ENCODE results near the gene SLC2A4. TPM values are rescaled to one million over a fixed set of nuclear protein-coding genes. Genes with fewer than 3 reads are reported as not detected.

The SLC2A4 gene
- total RNA-seq, result not detected in 2 replicates

DNA sequence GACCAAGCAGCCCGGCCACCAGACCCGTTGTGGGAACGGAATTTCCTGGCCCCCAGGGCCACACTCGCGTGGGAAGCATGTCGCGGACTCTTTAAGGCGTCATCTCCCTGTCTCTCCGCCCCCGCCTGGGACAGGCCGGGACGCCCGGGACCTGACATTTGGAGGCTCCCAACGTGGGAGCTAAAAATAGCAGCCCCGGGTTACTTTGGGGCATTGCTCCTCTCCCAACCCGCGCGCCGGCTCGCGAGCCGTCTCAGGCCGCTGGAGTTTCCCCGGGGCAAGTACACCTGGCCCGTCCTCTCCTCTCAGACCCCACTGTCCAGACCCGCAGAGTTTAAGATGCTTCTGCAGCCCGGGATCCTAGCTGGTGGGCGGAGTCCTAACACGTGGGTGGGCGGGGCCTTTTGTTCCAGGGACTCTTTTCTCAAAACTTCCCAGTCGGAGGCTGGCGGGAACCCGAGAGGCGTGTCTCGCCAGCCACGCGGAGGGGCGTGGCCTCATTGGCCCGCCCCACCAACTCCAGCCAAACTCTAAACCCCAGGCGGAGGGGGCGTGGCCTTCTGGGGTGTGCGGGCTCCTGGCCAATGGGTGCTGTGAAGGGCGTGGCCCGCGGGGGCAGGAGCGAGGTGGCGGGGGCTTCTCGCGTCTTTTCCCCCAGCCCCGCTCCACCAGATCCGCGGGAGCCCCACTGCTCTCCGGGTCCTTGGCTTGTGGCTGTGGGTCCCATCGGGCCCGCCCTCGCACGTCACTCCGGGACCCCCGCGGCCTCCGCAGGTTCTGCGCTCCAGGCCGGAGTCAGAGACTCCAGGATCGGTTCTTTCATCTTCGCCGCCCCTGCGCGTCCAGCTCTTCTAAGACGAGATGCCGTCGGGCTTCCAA is at the start of gene SLC2A4:
Gene SLC2A4, plus strand, starts transcription at position 645 of the 879 bp plus-strand sequence. Its CDS starts 217 bp downstream, at position 862.
- ATAC-seq (ENCODE audit: low read depth) (peak; percentile 82), DNase-seq (peak; percentile 79)
- ChIA-PET POLR2A (interaction anchor here (0.5 to 2.2 kb wide), 16 partner anchors 15 to 303 kb away, joined by 3 to 14 read pairs (median 5); partner anchors contain the start of genes ACAP1, GPS2, NEURL4 and PHF23), CTCF (interaction anchor here (0.8 to 4.5 kb wide), 7 partner anchors 11 to 236 kb away, joined by 3 to 38 read pairs (median 3); partner anchors contain the start of gene ACAP1)
- intact Hi-C loops (cut with micrococcal nuclease), result loop anchor here (1.0 to 5.0 kb wide), 5 partner anchors 26 to 234 kb away; partner anchors contain the start of genes EIF5A, NEURL4 and POLR2A
- Mint-ChIP-seq H3K36me3 (ENCODE audit: low read depth) (no peaks in the 10 kb centered on the region), H3K27ac (peak within 1 kb of the TSS; percentile 77), H3K4me3 (peak within 1 kb of the TSS; percentile 82), H3K27me3 (peaks cover 17% of the 10 kb centered on the region), H3K9me3 (no peaks in the 10 kb centered on the region), H3K4me1 (peaks cover 14% of the 10 kb centered on the region)
- TF ChIP-seq, protein P1, sequence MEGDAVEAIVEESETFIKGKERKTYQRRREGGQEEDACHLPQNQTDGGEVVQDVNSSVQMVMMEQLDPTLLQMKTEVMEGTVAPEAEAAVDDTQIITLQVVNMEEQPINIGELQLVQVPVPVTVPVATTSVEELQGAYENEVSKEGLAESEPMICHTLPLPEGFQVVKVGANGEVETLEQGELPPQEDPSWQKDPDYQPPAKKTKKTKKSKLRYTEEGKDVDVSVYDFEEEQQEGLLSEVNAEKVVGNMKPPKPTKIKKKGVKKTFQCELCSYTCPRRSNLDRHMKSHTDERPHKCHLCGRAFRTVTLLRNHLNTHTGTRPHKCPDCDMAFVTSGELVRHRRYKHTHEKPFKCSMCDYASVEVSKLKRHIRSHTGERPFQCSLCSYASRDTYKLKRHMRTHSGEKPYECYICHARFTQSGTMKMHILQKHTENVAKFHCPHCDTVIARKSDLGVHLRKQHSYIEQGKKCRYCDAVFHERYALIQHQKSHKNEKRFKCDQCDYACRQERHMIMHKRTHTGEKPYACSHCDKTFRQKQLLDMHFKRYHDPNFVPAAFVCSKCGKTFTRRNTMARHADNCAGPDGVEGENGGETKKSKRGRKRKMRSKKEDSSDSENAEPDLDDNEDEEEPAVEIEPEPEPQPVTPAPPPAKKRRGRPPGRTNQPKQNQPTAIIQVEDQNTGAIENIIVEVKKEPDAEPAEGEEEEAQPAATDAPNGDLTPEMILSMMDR (IDR thresholded peaks at IDR 0.05), result no peak

DNA sequence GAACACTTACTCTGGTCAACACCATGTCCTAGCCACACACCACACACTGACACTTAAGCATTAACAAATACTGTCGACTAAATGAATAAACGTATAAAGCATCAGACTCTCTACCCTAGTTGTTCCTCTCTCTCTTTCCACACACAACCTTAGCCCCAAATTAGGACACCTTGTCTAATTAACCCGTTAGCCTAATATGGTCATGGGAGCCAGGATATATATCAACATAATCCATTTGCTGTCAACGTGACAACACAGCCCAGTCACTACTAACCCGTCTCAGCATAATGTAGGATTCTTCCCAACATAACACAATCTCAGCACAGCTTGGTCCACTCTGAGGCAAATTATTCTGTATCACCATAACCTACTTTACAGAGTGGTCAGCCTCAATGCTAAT is 49.4 kb upstream of the SLC2A4 start:
- Mint-ChIP-seq H3K36me3 (ENCODE audit: low read depth) (peaks cover 66% of the 10 kb centered on the region), H3K27me3 (no peaks in the 10 kb centered on the region), H3K27ac (no peak overlapping the region), H3K9me3 (no peaks in the 10 kb centered on the region), H3K4me3 (peak overlapping the region; percentile 29), H3K4me1 (peaks cover 46% of the 10 kb centered on the region)
- TF ChIP-seq, protein P1 (IDR thresholded peaks at IDR 0.05), result no peak
- intact Hi-C loops (cut with micrococcal nuclease), result no loop called here
- ChIA-PET CTCF (interaction anchor here (1.0 kb wide), 1 partner anchor 11 kb away, joined by 3 read pairs; no protein-coding TSS in a partner anchor), POLR2A (interaction anchor here (0.7 to 15.0 kb wide), 2 partner anchors 10 to 32 kb away, joined by 5 to 245 read pairs; partner anchors contain the start of genes ACADVL and DLG4)
- DNase-seq (no peak), ATAC-seq (ENCODE audit: low read depth) (no peak)

DNA sequence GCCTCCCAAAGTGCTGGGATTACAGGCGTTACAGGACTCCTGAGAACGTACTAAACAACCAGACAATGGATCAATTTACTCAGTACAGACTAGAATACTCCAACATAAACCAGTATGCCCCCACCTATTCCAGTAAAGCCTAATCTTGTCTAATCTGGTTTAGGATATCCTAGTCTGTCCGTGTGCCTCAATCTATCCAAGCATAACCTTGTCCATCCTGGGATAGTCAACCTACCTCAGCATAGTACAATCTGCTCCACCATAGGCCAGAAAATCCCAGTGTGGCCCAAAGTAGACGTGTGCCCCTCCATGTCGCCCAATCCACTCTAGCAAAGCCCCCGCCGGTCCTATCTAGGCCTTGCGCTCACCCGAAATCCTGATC is 47.8 kb upstream of the SLC2A4 start:
- ChIA-PET CTCF (interaction anchor here (1.1 kb wide), 1 partner anchor 13 kb away, joined by 4 read pairs; no protein-coding TSS in a partner anchor), POLR2A (interaction anchor here (0.5 to 15.0 kb wide), 11 partner anchors 10 to 1090 kb away, joined by 3 to 245 read pairs (median 6); partner anchors contain the start of genes ACADVL, ACAP1, CTDNEP1 and DLG4)
- DNase-seq (no peak), ATAC-seq (ENCODE audit: low read depth) (no peak)
- intact Hi-C loops (cut with micrococcal nuclease), result loop anchor here (1.0 kb wide), 3 partner anchors 13 to 28 kb away; no protein-coding TSS in a partner anchor
- H3K4me3 Mint-ChIP-seq, result peak overlapping the region; percentile 86
- peaks cover 50% of the 10 kb centered on the region for H3K4me1 Mint-ChIP-seq
- no peaks in the 10 kb centered on the region for H3K9me3 Mint-ChIP-seq
- H3K27ac Mint-ChIP-seq, result peak overlapping the region; percentile 88
- no peaks in the 10 kb centered on the region for H3K27me3 Mint-ChIP-seq
- TF ChIP-seq, protein P1 (IDR thresholded peaks at IDR 0.05), result no peak
- H3K36me3 Mint-ChIP-seq (ENCODE audit: low read depth), result peaks cover 56% of the 10 kb centered on the region

DNA sequence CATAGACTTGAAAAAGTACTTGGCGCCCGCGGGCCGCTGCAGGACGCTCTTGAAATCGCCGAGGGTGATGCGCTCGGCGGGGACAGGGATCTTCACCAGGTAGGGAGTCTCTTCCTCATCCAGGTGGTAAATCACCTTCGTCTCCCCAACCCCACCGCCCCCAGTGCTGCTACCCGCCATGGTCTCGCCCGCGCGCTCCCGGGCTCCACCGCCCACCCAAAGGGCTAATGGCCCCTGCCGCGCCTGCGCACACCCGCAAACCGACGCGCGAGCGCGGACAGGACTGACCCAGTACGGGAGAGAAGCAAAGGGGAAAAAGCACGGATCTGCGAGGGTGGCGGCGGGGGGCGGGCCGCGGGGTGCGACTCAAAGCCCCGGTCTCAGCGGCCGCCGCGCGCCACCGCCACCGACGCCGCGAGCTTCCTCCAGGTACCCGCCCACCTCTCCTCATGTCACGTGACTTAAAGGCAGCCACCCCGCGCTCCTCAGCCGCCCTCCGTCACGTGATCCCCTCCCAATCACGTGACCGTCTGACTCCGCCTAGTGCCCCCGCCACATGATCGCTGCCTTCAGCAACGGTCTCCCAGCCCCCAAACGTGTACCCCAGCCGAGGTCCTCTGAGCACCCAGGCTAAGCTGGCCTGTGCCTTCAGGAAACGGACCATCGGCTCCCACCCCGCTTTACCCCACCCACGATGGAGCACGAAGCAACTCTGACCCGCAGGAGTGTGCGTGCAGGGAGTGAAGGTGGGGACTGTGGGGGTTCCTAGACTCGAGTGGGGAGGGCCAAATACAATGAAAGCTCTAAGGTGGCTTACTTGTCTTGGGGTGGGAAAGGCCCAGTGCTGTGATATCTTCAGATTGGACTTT is 47.2 kb upstream of the SLC2A4 start, which contains the start of gene DVL2:
Gene DVL2, minus strand, starts transcription at position 435 of the 869 bp plus-strand sequence. Its CDS starts 255 bp downstream, at position 180.
- DNase-seq, result peak; percentile 93
- no peaks in the 10 kb centered on the region for H3K9me3 Mint-ChIP-seq
- H3K4me1 Mint-ChIP-seq, result peaks cover 51% of the 10 kb centered on the region
- H3K4me3 Mint-ChIP-seq, result peak within 1 kb of the TSS; percentile 86
- H3K27me3 Mint-ChIP-seq, result no peaks in the 10 kb centered on the region
- intact Hi-C loops (cut with micrococcal nuclease), result loop anchor here (1.0 kb wide), 3 partner anchors 14 to 29 kb away; no protein-coding TSS in a partner anchor
- ChIA-PET CTCF (interaction anchor here (1.1 kb wide), 1 partner anchor 14 kb away, joined by 4 read pairs; no protein-coding TSS in a partner anchor), POLR2A (interaction anchor here (0.5 to 15.0 kb wide), 14 partner anchors 9 to 1090 kb away, joined by 3 to 245 read pairs (median 5); partner anchors contain the start of genes ACADVL, ACAP1, CTDNEP1 and DLG4)
- peak within 1 kb of the TSS; percentile 88 for H3K27ac Mint-ChIP-seq
- TF ChIP-seq, protein P1 (IDR thresholded peaks at IDR 0.05), result no peak
- H3K36me3 Mint-ChIP-seq (ENCODE audit: low read depth), result peaks cover 54% of the 10 kb centered on the region
- peak; percentile 47 for ATAC-seq (ENCODE audit: low read depth)

Measured in activated B cell treated with CpG ODN at 0.5 μM for 24 hours (primary cell).